NCI-H2171 (cell line): Measurements from ENCODE around the gene SACM1L.
"Not testable (repeated sequence)": the region's sequence is repeated elsewhere in the genome, so short reads cannot be mapped to it uniquely, and the experiment has no call there.

Experiments used
- DNase-seq: peaks from one replicate; lab custom pipeline; 2025; lab: John Stamatoyannopoulos, UW

The SACM1L gene

GRCh38 chr3:45693941-45694521 is 4.8 kb downstream of the SACM1L start:
- DNase-seq: no peak

DNA sequence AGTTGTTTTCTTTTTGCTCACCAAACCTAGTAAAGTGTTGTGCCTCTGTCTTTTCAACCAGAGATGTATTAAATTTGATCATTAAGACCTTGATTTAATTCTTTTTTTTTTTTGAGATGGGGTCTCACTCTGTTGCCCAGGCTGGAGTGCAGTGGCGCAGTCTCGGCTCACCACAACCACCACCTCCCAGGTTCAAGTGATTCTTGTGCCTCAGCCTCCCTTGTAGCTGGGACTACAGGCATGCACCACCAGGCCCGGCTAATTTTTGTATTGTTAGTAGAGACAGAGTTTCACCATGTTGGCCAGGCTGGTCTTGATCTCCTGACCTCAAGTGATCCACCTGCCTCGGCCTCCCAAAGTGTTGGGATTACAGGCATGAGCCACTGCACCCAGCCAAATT is 6.0 kb downstream of the SACM1L start:
- not testable (repeated sequence) for DNase-seq

DNA sequence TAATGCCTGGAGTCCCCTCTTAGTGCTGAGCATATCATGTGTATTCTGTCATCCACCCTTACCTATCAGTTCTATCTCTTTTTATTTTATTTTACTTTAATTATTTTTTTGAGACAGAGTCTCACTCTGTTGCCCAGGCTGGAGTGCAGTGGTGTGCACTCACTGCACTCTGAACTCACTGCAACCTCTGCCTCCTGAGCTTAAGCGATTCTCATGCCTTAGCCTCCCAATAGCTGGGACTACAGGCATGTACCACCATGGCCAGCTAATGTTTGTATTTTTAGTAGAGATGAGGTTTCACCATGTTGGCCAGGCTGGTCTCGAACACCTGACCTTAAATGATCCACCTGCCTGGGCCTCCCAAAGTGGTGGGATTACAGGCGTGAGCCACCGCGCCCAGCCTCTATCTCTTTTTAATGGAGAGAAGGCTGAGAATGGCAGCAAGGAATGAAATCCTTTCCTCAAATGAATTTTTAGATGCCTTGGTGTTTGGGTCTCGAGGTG is 11.4 kb downstream of the SACM1L start:
- no peak for DNase-seq

DNA sequence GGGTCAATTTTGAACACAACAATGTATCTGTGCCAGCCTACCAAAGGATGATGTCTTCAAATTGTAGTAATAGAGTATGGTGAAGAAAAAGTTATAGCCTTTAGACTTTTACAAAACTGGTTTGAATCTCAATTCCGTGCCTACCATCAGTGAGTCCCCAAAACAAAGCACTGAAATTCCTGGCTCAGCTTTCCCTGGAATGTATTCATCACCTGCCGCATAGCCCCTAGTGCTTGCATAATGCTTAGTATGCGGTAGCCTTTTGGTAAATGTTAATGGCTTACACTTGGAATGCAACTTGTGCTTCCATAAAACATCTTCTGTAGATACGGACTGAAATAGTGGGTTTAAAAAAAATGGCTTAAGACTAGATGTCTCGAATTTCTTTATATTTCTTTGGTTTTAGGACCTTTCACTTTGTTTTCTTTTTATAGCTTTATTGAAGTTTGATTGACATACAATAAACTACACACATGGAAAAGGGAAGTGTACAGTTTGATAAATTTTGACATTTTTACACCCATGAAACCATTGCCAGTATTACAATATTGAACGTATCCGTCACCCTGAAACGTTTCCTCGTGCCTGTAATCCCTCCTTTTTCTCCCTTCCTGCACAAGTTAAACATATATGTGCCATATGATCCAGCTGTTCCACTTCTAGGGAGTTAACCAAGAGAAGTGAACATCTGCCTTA is 12.1 kb downstream of the SACM1L start:
- DNase-seq: no peak

DNA sequence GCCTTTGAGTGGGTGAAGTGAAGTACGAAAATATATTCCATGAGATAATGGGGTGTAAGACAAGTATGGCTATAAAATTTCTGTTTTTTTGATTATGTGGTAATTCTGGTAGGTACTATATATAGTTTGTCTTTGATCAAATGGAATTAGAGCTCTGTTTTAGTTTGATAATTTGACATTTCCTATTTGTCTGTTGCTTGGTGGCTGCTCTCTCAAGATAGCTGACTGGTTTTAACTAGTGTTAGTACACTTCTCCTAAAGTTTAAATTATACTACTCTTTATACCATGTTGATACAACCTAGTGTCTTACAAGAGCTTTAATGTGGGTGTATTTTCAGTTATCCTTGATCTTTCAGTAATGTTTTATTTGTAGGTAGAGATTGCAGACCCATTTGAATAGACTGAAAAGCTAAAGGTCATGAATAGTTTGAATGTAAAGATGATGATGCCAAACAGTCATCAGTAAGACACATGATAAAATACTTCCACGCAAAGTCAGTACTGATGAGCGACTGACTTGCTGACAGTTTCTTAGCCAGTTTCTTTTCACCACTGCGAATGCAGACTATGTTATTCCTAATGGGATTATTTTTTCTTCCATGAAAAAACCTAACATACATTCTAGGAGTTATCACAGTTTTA is 15.2 kb downstream of the SACM1L start:
- no peak for DNase-seq

DNA sequence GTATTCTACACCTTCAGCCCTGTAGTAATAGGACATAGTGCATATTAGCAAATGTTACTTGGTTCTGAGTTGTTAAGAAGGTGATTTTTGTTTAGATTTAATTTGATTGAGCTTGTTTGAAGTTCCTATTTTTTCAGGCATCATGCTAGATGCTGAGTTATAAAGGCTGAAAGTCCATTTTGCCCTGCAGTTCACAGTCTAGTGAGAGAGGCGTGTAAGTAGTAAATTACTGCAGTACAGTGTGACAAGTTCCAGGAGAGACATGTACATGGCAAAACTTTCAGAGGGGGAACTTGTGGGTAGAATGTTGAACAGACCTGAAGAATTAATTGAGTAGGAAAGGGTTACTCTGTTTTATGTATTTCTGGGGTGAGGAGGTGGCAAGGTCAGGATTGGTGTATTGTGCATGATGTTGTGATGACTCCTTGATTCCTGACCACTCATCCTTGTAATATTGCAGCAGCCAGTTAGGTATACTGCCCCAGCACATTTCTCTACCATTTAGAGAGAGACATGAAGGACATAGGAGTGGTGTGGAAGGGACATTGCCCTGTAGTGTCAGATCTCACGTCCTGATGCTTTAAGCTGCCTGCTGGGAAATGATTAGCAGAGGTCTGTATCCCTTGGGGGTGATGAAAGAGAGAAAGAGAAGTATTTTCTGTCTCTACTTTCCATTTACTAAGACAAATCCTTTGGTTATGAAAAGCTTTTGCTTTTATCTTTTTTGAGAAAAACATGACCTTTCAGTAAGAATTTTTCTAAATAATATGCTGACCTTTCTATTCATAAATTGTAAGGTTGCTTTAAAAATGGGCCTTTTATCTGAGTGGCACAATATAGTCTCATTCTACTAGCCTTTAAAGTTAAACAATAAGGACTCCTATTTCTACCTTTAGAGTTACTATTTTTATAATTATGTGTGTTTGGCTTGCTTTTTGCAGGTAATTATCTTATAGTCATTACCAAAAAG is 16.9 kb downstream of the SACM1L start:
- DNase-seq: no peak

GRCh38 chr3:45711931-45712330 is 22.7 kb downstream of the SACM1L start:
- no peak for DNase-seq

GRCh38 chr3:45712434-45713110 is 23.4 kb downstream of the SACM1L start:
- no peak for DNase-seq

DNA sequence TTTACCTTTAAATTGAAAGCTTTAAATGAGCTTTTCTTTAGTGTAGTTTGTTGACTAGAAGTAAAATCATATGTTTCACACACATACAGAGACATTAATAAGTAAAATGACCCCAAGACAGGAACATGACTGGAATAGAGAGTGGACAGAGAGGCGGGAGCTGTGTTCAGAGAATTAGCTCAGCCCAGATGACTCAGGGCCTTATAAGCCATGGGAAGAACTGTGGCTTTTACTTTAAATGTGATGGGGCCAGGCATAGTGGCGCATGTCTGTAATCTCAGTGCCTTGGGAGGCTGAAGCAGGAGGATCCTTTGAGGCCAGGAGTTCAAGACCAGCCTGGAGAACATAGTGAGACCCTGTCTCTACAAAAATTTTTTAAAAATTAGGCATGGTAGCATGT is 26.7 kb downstream of the SACM1L start:
- no peak for DNase-seq

GRCh38 chr3:45716790-45717336 is 27.7 kb downstream of the SACM1L start:
- DNase-seq: no peak

- DNase-seq: no peak
Measured at GRCh38 chr3:45719655-45720487, 30.7 kb downstream of the SACM1L start.

- no peak for DNase-seq
Measured at GRCh38 chr3:45724911-45725310, 35.7 kb downstream of the SACM1L start.

DNA sequence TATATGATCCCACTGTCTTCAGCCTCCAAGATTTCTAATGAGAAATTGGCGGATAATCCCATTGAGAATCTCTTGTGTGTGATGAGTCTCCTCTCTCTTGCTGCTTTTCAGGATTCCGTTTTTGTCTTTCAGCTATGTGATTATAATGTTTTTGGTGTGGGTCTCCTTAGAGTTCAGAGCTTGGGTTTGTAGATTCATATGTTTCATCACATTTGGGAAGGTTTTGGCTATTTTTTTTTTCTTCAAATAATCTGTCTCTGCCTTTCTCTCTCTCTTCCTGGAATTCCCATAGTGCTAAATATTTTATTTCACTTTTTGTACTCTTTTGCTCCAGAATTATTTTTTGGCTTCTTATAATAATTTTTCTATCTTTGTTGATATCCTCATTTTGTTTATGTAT is 40.4 kb downstream of the SACM1L start:
- DNase-seq: no peak

DNA sequence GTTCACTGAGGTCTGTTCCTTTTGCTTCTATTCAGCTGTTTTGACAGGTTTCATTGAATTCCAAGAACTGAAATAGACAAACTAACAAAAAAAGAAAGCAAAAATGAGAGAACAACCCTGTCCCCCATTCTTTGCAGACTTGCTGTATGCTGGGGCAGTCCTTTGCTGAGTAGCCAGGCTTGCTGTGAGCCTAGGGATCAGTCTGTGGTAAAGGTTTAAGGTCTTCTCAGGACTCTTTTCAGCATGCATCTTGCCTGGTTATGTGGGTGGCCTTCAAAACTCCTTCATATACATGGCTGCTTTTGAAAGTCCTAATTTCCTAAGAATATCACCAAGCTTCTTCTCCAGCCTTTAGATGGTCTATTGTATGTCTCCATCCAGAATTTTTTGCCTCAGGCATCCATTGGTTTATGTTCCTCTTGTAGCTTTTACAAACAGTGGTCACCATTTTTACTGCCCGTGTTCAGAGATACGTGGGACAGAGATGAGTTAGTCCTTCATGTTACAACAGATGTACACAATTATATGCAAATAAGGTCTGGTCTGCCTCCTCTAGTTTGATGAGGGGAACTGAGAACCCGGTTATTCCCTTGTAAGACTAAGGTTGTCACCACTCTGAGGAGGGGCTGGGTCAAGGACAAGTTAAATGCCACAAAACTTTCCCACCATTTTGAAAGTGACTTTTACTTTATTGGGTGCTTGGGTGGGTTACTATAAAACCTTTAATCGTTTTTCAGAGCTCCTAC is 41.4 kb downstream of the SACM1L start:
- no peak for DNase-seq

DNA sequence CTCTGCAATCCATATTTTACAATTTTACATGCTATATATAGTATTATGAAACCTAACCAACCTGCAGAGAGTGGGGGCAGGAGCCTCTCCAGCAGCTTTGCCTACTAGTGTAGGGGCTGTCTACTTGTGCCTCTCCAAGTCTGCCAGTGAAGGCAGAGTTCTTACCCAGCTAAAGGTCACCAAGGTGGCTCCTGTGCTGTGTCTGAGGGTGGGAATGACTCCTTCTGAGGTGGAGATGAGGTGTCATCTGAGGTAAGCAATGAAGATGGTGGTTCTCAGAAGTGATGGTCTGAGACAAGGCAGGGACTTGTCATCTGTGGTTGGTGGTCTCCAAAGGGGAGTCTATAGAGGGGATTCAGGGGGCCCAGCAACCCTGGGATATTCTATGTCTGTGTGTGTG is 47.5 kb downstream of the SACM1L start:
- DNase-seq: no peak

DNA sequence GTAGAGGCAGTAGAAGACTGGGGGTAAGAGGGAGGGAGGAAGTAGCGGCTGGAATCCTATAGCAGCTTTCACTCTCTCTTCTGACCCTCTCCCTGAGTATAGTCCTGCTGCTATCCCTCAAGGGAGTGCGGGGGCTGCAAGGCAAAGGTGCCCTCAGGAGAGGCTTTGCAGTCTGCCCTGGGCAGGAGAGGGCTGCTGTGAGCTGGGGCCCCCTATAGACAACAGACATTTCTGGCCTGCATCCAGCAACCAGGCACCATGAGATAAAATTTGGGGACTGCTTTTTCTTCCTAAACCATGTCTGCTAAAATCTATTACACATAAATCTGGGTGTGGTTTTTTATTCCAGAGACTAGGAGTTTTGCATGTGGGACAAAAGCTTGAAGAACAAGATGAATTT is 48.0 kb downstream of the SACM1L start:
- no peak for DNase-seq

- no peak for DNase-seq
Measured at GRCh38 chr3:45739991-45740390, 50.8 kb downstream of the SACM1L start.

DNA sequence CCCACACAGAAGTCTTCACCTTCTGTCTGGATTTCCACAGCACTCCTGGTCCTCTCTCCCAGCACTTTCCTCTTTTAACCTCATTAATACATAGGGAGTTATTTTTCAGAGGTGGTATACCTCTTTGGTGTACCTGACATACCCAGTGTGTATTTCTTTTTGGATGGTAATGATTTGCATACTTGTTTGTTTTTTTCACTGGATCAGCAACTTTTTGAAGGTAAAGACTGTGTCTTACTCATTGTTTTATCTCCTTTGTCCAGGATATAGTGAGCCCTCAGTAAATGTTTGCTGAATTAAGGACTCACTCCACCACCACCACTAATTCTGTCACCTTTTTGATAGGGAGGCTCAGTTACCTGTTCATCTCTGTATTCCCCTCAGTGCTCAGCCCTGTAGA is 52.1 kb downstream of the SACM1L start:
- DNase-seq: no peak

GRCh38 chr3:45741742-45742460 is 52.7 kb downstream of the SACM1L start:
- DNase-seq: no peak
